ENCODE results near the gene LRRC71.

Gene LRRC71

DNA sequence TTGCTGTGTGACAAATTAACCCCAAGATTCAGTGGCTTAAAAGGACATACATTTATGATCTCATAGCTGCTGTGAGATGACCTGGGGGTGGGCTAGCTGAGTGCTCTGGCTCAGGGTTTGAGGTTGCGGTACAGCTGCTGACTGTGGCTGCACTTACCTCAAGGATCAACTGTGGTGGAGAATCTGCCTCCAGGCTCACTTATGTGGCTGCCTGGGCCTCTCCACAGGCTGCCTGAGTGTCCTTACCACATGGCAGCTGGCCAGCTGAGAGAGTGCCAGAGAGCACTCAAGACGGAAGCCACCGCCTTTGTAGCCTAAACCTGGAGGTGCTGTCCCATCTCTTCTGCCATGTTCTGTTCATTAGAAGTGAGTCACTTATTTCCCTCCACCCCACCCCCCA lies 5.7 kb downstream of the LRRC71 start (continued):
- TF ChIP-seq, protein P1, sequence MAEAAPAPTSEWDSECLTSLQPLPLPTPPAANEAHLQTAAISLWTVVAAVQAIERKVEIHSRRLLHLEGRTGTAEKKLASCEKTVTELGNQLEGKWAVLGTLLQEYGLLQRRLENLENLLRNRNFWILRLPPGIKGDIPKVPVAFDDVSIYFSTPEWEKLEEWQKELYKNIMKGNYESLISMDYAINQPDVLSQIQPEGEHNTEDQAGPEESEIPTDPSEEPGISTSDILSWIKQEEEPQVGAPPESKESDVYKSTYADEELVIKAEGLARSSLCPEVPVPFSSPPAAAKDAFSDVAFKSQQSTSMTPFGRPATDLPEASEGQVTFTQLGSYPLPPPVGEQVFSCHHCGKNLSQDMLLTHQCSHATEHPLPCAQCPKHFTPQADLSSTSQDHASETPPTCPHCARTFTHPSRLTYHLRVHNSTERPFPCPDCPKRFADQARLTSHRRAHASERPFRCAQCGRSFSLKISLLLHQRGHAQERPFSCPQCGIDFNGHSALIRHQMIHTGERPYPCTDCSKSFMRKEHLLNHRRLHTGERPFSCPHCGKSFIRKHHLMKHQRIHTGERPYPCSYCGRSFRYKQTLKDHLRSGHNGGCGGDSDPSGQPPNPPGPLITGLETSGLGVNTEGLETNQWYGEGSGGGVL (tag by site-specific recombination; IDR thresholded peaks at IDR 0.05) = peak; percentile 57
- TF ChIP-seq, protein P2, sequence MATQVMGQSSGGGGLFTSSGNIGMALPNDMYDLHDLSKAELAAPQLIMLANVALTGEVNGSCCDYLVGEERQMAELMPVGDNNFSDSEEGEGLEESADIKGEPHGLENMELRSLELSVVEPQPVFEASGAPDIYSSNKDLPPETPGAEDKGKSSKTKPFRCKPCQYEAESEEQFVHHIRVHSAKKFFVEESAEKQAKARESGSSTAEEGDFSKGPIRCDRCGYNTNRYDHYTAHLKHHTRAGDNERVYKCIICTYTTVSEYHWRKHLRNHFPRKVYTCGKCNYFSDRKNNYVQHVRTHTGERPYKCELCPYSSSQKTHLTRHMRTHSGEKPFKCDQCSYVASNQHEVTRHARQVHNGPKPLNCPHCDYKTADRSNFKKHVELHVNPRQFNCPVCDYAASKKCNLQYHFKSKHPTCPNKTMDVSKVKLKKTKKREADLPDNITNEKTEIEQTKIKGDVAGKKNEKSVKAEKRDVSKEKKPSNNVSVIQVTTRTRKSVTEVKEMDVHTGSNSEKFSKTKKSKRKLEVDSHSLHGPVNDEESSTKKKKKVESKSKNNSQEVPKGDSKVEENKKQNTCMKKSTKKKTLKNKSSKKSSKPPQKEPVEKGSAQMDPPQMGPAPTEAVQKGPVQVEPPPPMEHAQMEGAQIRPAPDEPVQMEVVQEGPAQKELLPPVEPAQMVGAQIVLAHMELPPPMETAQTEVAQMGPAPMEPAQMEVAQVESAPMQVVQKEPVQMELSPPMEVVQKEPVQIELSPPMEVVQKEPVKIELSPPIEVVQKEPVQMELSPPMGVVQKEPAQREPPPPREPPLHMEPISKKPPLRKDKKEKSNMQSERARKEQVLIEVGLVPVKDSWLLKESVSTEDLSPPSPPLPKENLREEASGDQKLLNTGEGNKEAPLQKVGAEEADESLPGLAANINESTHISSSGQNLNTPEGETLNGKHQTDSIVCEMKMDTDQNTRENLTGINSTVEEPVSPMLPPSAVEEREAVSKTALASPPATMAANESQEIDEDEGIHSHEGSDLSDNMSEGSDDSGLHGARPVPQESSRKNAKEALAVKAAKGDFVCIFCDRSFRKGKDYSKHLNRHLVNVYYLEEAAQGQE (tag by site-specific recombination; IDR thresholded peaks at IDR 0.05) = peak; percentile 51; the same call in 1 of the 2 replicates
- TF ChIP-seq GLIS1 (tag by site-specific recombination; IDR thresholded peaks at IDR 0.05) = peak; percentile 74
- peak; percentile 86; the same call in 1 of the 2 replicates for TF ChIP-seq ZNF394 (tag by site-specific recombination; IDR thresholded peaks at IDR 0.05; ENCODE audit: borderline replicate concordance)
- TF ChIP-seq, protein P3, sequence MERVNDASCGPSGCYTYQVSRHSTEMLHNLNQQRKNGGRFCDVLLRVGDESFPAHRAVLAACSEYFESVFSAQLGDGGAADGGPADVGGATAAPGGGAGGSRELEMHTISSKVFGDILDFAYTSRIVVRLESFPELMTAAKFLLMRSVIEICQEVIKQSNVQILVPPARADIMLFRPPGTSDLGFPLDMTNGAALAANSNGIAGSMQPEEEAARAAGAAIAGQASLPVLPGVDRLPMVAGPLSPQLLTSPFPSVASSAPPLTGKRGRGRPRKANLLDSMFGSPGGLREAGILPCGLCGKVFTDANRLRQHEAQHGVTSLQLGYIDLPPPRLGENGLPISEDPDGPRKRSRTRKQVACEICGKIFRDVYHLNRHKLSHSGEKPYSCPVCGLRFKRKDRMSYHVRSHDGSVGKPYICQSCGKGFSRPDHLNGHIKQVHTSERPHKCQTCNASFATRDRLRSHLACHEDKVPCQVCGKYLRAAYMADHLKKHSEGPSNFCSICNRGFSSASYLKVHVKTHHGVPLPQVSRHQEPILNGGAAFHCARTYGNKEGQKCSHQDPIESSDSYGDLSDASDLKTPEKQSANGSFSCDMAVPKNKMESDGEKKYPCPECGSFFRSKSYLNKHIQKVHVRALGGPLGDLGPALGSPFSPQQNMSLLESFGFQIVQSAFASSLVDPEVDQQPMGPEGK (tag by site-specific recombination; IDR thresholded peaks at IDR 0.05) = peak; percentile 56
- peak; percentile 76 for TF ChIP-seq SP7 (tag by site-specific recombination; IDR thresholded peaks at IDR 0.05)
- peak; percentile 70 for TF ChIP-seq ZNF629 (tag by site-specific recombination; IDR thresholded peaks at IDR 0.05)
- peak; percentile 60; the same call in 1 of the 2 replicates for TF ChIP-seq IKZF3 (tag by site-specific recombination; IDR thresholded peaks at IDR 0.05)
- no peak for TF ChIP-seq ZNF2 (tag by site-specific recombination; IDR thresholded peaks at IDR 0.05)
- TF ChIP-seq, protein P4, sequence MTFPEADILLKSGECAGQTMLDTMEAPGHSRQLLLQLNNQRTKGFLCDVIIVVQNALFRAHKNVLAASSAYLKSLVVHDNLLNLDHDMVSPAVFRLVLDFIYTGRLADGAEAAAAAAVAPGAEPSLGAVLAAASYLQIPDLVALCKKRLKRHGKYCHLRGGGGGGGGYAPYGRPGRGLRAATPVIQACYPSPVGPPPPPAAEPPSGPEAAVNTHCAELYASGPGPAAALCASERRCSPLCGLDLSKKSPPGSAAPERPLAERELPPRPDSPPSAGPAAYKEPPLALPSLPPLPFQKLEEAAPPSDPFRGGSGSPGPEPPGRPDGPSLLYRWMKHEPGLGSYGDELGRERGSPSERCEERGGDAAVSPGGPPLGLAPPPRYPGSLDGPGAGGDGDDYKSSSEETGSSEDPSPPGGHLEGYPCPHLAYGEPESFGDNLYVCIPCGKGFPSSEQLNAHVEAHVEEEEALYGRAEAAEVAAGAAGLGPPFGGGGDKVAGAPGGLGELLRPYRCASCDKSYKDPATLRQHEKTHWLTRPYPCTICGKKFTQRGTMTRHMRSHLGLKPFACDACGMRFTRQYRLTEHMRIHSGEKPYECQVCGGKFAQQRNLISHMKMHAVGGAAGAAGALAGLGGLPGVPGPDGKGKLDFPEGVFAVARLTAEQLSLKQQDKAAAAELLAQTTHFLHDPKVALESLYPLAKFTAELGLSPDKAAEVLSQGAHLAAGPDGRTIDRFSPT (tag by site-specific recombination; IDR thresholded peaks at IDR 0.05) = 0 out of 2 replicates have a peak, but pooled peaks have one; percentile 17
- TF ChIP-seq ZNF843 (tag by site-specific recombination; IDR thresholded peaks at IDR 0.05) = peak; percentile 61; the same call in 1 of the 2 replicates
- no peak for TF ChIP-seq ZNF785 (tag by site-specific recombination; IDR thresholded peaks at IDR 0.05)
- 0 out of 2 replicates have a peak, but pooled peaks have one; percentile 33 for TF ChIP-seq ZNF561 (tag by site-specific recombination; IDR thresholded peaks at IDR 0.05; ENCODE audit: borderline replicate concordance)
- peak; percentile 53; the same call in 1 of the 2 replicates for TF ChIP-seq ZNF366 (tag by site-specific recombination; conservative IDR thresholded peaks at IDR 0.05)
- TF ChIP-seq ZNF600 (tag by site-specific recombination; IDR thresholded peaks at IDR 0.05) = peak; percentile 90
- TF ChIP-seq FEZF1 (tag by site-specific recombination; IDR thresholded peaks at IDR 0.05) = peak; percentile 78
- peak; percentile 92 for TF ChIP-seq OSR2 (tag by site-specific recombination; IDR thresholded peaks at IDR 0.05)
- TF ChIP-seq, protein P5, sequence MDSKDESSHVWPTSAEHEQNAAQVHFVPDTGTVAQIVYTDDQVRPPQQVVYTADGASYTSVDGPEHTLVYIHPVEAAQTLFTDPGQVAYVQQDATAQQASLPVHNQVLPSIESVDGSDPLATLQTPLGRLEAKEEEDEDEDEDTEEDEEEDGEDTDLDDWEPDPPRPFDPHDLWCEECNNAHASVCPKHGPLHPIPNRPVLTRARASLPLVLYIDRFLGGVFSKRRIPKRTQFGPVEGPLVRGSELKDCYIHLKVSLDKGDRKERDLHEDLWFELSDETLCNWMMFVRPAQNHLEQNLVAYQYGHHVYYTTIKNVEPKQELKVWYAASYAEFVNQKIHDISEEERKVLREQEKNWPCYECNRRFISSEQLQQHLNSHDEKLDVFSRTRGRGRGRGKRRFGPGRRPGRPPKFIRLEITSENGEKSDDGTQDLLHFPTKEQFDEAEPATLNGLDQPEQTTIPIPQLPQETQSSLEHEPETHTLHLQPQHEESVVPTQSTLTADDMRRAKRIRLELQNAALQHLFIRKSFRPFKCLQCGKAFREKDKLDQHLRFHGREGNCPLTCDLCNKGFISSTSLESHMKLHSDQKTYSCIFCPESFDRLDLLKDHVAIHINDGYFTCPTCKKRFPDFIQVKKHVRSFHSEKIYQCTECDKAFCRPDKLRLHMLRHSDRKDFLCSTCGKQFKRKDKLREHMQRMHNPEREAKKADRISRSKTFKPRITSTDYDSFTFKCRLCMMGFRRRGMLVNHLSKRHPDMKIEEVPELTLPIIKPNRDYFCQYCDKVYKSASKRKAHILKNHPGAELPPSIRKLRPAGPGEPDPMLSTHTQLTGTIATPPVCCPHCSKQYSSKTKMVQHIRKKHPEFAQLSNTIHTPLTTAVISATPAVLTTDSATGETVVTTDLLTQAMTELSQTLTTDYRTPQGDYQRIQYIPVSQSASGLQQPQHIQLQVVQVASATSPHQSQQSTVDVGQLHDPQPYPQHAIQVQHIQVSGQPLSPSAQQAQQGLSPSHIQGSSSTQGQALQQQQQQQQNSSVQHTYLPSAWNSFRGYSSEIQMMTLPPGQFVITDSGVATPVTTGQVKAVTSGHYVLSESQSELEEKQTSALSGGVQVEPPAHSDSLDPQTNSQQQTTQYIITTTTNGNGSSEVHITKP (tag by site-specific recombination; IDR thresholded peaks at IDR 0.05) = peak; percentile 25; the same call in 1 of the 2 replicates
- peak; percentile 95 for TF ChIP-seq ZNF223 (tag by site-specific recombination; IDR thresholded peaks at IDR 0.05)
- TF ChIP-seq, protein P6, sequence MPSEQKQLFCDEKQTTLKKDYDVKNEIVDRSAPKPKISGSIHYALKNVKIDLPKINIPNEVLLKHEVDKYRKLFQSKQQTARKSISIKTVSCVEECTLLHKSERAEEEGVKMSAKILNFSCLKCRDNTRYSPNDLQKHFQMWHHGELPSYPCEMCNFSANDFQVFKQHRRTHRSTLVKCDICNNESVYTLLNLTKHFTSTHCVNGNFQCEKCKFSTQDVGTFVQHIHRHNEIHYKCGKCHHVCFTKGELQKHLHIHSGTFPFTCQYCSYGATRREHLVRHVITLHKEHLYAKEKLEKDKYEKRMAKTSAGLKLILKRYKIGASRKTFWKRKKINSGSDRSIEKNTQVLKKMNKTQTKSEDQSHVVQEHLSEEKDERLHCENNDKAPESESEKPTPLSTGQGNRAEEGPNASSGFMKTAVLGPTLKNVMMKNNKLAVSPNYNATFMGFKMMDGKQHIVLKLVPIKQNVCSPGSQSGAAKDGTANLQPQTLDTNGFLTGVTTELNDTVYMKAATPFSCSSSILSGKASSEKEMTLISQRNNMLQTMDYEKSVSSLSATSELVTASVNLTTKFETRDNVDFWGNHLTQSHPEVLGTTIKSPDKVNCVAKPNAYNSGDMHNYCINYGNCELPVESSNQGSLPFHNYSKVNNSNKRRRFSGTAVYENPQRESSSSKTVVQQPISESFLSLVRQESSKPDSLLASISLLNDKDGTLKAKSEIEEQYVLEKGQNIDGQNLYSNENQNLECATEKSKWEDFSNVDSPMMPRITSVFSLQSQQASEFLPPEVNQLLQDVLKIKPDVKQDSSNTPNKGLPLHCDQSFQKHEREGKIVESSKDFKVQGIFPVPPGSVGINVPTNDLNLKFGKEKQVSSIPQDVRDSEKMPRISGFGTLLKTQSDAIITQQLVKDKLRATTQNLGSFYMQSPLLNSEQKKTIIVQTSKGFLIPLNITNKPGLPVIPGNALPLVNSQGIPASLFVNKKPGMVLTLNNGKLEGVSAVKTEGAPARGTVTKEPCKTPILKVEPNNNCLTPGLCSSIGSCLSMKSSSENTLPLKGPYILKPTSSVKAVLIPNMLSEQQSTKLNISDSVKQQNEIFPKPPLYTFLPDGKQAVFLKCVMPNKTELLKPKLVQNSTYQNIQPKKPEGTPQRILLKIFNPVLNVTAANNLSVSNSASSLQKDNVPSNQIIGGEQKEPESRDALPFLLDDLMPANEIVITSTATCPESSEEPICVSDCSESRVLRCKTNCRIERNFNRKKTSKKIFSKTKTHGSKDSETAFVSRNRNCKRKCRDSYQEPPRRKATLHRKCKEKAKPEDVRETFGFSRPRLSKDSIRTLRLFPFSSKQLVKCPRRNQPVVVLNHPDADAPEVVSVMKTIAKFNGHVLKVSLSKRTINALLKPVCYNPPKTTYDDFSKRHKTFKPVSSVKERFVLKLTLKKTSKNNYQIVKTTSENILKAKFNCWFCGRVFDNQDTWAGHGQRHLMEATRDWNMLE (tag by site-specific recombination; conservative IDR thresholded peaks at IDR 0.05; ENCODE audit: low read depth) = 0 out of 2 replicates have a peak, but pooled peaks have one; percentile 16
- no peak for TF ChIP-seq ZNF501 (tag by site-specific recombination; IDR thresholded peaks at IDR 0.05)
